GM21367 (cell line): Measurements from ENCODE around the gene ZBTB7C.

Experiments used
- ATAC-seq: cut with Tn5 transposase; IDR thresholded peaks from one replicate; pipeline ENCODE4 v1.9.1; 2021; ENCODE audit not compliant: unreplicated experiment

The ZBTB7C gene

GRCh38 chr18:48326901-48327675, 82.1 kb downstream of the ZBTB7C start:
- ATAC-seq: no peak

- ATAC-seq: no peak
These were observed 84.0 kb downstream of the ZBTB7C start for GRCh38 chr18:48325115-48325665.

GRCh38 chr18:48324651-48325050, 84.5 kb downstream of the ZBTB7C start:
- no peak for ATAC-seq

GRCh38 chr18:48323151-48323550, 86.0 kb downstream of the ZBTB7C start:
- ATAC-seq: no peak

GRCh38 chr18:48321536-48321935, 87.6 kb downstream of the ZBTB7C start:
- no peak for ATAC-seq

GRCh38 chr18:48321121-48321520, 88.1 kb downstream of the ZBTB7C start:
- no peak for ATAC-seq

GRCh38 chr18:48320639-48320945, 88.6 kb downstream of the ZBTB7C start:
- no peak for ATAC-seq

GRCh38 chr18:48319801-48320638, 89.2 kb downstream of the ZBTB7C start:
- ATAC-seq: no peak

GRCh38 chr18:48318436-48318835, 90.7 kb downstream of the ZBTB7C start:
- no peak for ATAC-seq

- no peak for ATAC-seq
These were observed 91.3 kb downstream of the ZBTB7C start for GRCh38 chr18:48317781-48318381.

GRCh38 chr18:48316177-48316576, 93.0 kb downstream of the ZBTB7C start:
- no peak for ATAC-seq

GRCh38 chr18:48314690-48315089, 94.5 kb downstream of the ZBTB7C start:
- no peak for ATAC-seq

GRCh38 chr18:48313792-48314191, 95.4 kb downstream of the ZBTB7C start:
- no peak for ATAC-seq

GRCh38 chr18:48312066-48312465, 97.1 kb downstream of the ZBTB7C start:
- ATAC-seq: no peak

GRCh38 chr18:48310999-48311398, 98.2 kb downstream of the ZBTB7C start:
- no peak for ATAC-seq

GRCh38 chr18:48310353-48310752, 98.8 kb downstream of the ZBTB7C start:
- ATAC-seq: no peak

- ATAC-seq: no peak
These were observed 100.2 kb downstream of the ZBTB7C start for GRCh38 chr18:48308755-48309575.

- ATAC-seq: no peak
These were observed 101.1 kb downstream of the ZBTB7C start for GRCh38 chr18:48308027-48308635.

GRCh38 chr18:48306838-48307237, 102.3 kb downstream of the ZBTB7C start:
- ATAC-seq: no peak

GRCh38 chr18:48304906-48305693, 104.1 kb downstream of the ZBTB7C start:
- no peak for ATAC-seq
